GM12878 (cell line): ENCODE results near the gene FBXO5. TPM values are rescaled to one million over a fixed set of nuclear protein-coding genes. Genes with fewer than 3 reads are reported as not detected.

ENCODE experiments used
- BCL11A ChIP-seq: IDR thresholded peaks from 2 replicates; pipeline ENCODE4 v1.6.1; 2011; ENCODE audit warnings: low read depth, low read length
- CHD2 ChIP-seq: IDR thresholded peaks from 2 replicates; pipeline ENCODE4 v1.6.1; 2011; ENCODE audit warnings: low read depth, low read length, improper control_type of control experiment, borderline replicate concordance
- EED ChIP-seq: sonication (generic); IDR thresholded peaks from 2 replicates; pipeline ENCODE4 v1.6.1; 2016; ENCODE audit warnings: antibody characterized with exemption, low read depth
- ETV6 ChIP-seq, 2 experiments: fragments of 450-650 bp in 1 of 2; IDR thresholded peaks in 1 of 2; conservative IDR thresholded peaks in 1 of 2; 2 replicates each; pipeline ENCODE4 v1.6.1; 2014; ENCODE audit warnings: antibody characterized with exemption in 1 of 2, borderline replicate concordance in 1 of 2, low read depth in 1 of 2, mild to moderate bottlenecking in 1 of 2, moderate library complexity in 1 of 2
- FOXK2 ChIP-seq: fragments of 450-650 bp; IDR thresholded peaks from 2 replicates; pipeline ENCODE4 v1.6.1; 2017; ENCODE audit warnings: mild to moderate bottlenecking, moderate library complexity
- GABPA ChIP-seq: IDR thresholded peaks from 2 replicates; pipeline ENCODE4 v1.6.1; 2014; ENCODE audit warnings: antibody characterized with exemption, low read depth, mild to moderate bottlenecking, inconsistent platforms
- HDAC2 ChIP-seq: fragments of 200-600 bp; sonication (generic); IDR thresholded peaks from 2 replicates; pipeline ENCODE4 v1.6.1; 2017
- KLF5 ChIP-seq: fragments of 450-650 bp; IDR thresholded peaks from 2 replicates; pipeline ENCODE4 v1.6.1; 2014; ENCODE audit warnings: mild to moderate bottlenecking; ENCODE audit not compliant: partially characterized antibody
- MTA3 ChIP-seq: IDR thresholded peaks from 2 replicates; pipeline ENCODE4 v1.6.1; 2012; ENCODE audit warnings: low read length, inconsistent platforms, borderline replicate concordance
- NBN ChIP-seq: fragments of 450-650 bp; IDR thresholded peaks from 2 replicates; pipeline ENCODE4 v1.6.1; 2016
- PKNOX1 ChIP-seq: fragments of 450-650 bp; IDR thresholded peaks from 2 replicates; pipeline ENCODE4 v1.6.1; 2016; ENCODE audit warnings: mild to moderate bottlenecking
- POLR2A ChIP-seq: IDR thresholded peaks from 2 replicates; pipeline ENCODE4 v1.6.1; 2011; ENCODE audit warnings: low read depth, mild to moderate bottlenecking, low read length
- RB1 ChIP-seq: fragments of 450-650 bp; formaldehyde crosslinking; IDR thresholded peaks from 2 replicates; pipeline ENCODE4 v1.6.1; 2017; ENCODE audit warnings: mild to moderate bottlenecking, borderline replicate concordance
- RCOR1 ChIP-seq: conservative IDR thresholded peaks from 2 replicates; pipeline ENCODE4 v1.6.1; 2012; ENCODE audit warnings: low read depth, low read length, improper control_type of control experiment
- REST ChIP-seq: IDR thresholded peaks from 2 replicates; pipeline ENCODE4 v1.6.1; 2012; ENCODE audit warnings: mild to moderate bottlenecking, low read depth, low read length
- RUNX3 ChIP-seq: IDR thresholded peaks from 2 replicates; pipeline ENCODE4 v1.6.1; 2012; ENCODE audit warnings: low read length, inconsistent platforms
- SPI1 ChIP-seq: IDR thresholded peaks from 2 replicates; pipeline ENCODE4 v1.6.1; 2011; ENCODE audit warnings: low read depth, mild to moderate bottlenecking, low read length, moderate library complexity, borderline replicate concordance; ENCODE audit not compliant: insufficient read depth
- SREBF1 ChIP-seq: IDR thresholded peaks from 2 replicates; pipeline ENCODE4 v1.6.1; 2012; ENCODE audit warnings: mild to moderate bottlenecking, low read length
- SUZ12 ChIP-seq: fragments of 200-600 bp; sonication (generic); IDR thresholded peaks from one replicate; pipeline ENCODE4 v1.6.1; 2018; ENCODE audit warnings: antibody characterized with exemption, mild to moderate bottlenecking; ENCODE audit not compliant: unreplicated experiment
- TCF12 ChIP-seq: IDR thresholded peaks from 2 replicates; pipeline ENCODE4 v1.6.1; 2011; ENCODE audit warnings: low read depth, mild to moderate bottlenecking, low read length
- USF2 ChIP-seq: IDR thresholded peaks from 2 replicates; pipeline ENCODE4 v1.6.1; 2011; ENCODE audit warnings: low read depth, low read length, improper control_type of control experiment, borderline replicate concordance
- ZBTB11 ChIP-seq: fragments of 450-650 bp; formaldehyde crosslinking; IDR thresholded peaks from 2 replicates; pipeline ENCODE4 v1.5.0; 2022; ENCODE audit warnings: mild to moderate bottlenecking, missing genetic modification characterization
- polyA plus RNA-seq, 11 experiments: library from polyadenylated mRNA; depleted of rRNA in 4 of 11; unstranded in 6 of 11; stranded (reverse) in 5 of 11; fragments of >200 nt; fragmentation: Nextera tagmentation in 4 of 11; fragmentation: Illumina TruSeq in 1 of 11; extraction: Ambion mirVana in 4 of 11; extraction: Trizol in 1 of 11; gene quantifications; 1 replicate in 1 of 11; 2 replicates in 10 of 11; pipeline versions ENCODE4 v1.2.1 to v1.2.3, GENCODE V29; 2011 to 2016; ENCODE audit warnings: inconsistent platforms in 2 of 11, missing spikeins in 2 of 11, low read depth in 1 of 11
- total RNA-seq, 4 experiments: library from RNA; depleted of rRNA in 3 of 4; stranded (reverse); fragments of >200 nt in 3 of 4; fragmentation: Illumina TruSeq in 1 of 4; extraction: Trizol in 1 of 4; gene quantifications; 2 replicates each; pipeline versions ENCODE4 v1.2.1 to v1.2.3, GENCODE V29; 2013 to 2021

The FBXO5 gene
- total and polyA plus RNA-seq, 10 of the 15 experiments (the other 5 are each of a cell fraction or from before 2014, with no cell fraction given), result 13.6 to 62.2 (median 37.7) TPM

GRCh38 chr6:152982904-152983636, at the start of gene FBXO5 (continued):
- TF ChIP-seq PKNOX1 (no peak), BCL11A (no peak), MTA3 (no peak), RB1 (peak; percentile 92), POLR2A (peak; percentile 79), ETV6 (conservative IDR thresholded peaks at IDR 0.05 in 1 of 2, IDR thresholded peaks at IDR 0.05 in 1 of 2; ENCODE audit: borderline replicate concordance in 1 of 2, low read depth in 1 of 2) (no peak), EED (no peak), KLF5 (no peak), ZBTB11 (CRISPR knock-in tag) (no peak), RUNX3 (no peak), SPI1 (no peak), GABPA (peak; percentile 56; the same call in 1 of the 2 replicates), FOXK2 (peak; percentile 18; the same call in 1 of the 2 replicates), RCOR1 (no peak), NBN (peak; percentile 46; the same call in 1 of the 2 replicates), CHD2 (peak; percentile 94), TCF12 (peak; percentile 65; the same call in 1 of the 2 replicates), USF2 (no peak; the same call in 1 of the 2 replicates), SREBF1 (no peak), SUZ12 (no peak), REST (no peak), HDAC2 (peak; percentile 100)
